ENCODE results near the gene XDH. TPM values are rescaled to one million over a fixed set of nuclear protein-coding genes. Genes with fewer than 3 reads are reported as not detected.

Gene XDH
- total and polyA plus RNA-seq, 8 donors = 0.06 to 40.8 (median 2.4) TPM

DNA sequence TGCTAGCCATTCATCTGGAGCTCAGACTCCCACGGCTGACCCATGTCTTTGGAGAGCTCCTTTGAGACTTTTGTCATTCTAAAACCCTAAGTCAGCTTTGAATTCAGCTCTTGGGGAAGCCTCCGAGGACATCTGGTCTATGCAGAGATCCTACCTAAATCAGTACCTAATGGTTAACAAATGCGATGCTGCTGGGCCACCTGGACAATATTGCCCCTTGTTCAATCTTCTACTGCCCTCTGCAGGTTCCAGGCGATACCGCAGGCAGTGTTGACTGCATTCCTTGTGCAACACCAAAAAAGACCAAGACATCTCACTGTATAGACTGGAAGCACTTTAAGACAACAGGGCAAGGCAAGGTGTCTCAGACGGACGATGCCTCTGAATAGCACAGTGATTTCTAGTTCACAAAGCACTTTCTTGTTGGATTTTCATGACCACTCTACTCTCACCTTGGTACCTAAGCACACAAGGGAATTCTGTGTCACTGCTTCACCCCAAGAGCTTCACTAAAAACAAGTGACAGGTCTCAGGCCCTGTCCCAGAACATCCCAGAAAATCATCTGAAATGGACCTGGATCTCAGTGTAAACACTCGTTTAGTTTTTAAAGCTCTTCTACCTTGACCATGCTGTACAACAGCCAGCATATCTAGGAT is 80.9 kb downstream of the XDH start:
- 8 to 11% (median 10%) methylated on average over 8 of the region's 8 CpGs for WGBS, 5 donors
- peaks cover 0 to 6% (median 0%) of the 10 kb centered on the region in 4 donors for H3K4me1 ChIP-seq
- H3K27ac ChIP-seq = no peak overlapping the region
- no peaks in the 10 kb centered on the region for H3K9me3 ChIP-seq
- H3K27me3 ChIP-seq = peaks cover 0 to 7% (median 0%) of the 10 kb centered on the region in 3 donors
- intact Hi-C loops (cut with DNase I; ENCODE audit: low total_unique reads) = loop anchor here (10.0 kb wide), 2 partner anchors 159 to 619 kb away; no protein-coding TSS in a partner anchor
- H3K4me3 ChIP-seq = no peak overlapping the region
- H3K36me3 ChIP-seq = no peaks in the 10 kb centered on the region
- DNase-seq = peak; percentile 88 to 89
- TF ChIP-seq POLR2AphosphoS5 (IDR thresholded peaks at IDR 0.05) (peak in 1 of 3 donors; percentile 35), POLR2A (IDR thresholded peaks at IDR 0.05) (no peak)
- TF ChIP-seq, protein P1, sequence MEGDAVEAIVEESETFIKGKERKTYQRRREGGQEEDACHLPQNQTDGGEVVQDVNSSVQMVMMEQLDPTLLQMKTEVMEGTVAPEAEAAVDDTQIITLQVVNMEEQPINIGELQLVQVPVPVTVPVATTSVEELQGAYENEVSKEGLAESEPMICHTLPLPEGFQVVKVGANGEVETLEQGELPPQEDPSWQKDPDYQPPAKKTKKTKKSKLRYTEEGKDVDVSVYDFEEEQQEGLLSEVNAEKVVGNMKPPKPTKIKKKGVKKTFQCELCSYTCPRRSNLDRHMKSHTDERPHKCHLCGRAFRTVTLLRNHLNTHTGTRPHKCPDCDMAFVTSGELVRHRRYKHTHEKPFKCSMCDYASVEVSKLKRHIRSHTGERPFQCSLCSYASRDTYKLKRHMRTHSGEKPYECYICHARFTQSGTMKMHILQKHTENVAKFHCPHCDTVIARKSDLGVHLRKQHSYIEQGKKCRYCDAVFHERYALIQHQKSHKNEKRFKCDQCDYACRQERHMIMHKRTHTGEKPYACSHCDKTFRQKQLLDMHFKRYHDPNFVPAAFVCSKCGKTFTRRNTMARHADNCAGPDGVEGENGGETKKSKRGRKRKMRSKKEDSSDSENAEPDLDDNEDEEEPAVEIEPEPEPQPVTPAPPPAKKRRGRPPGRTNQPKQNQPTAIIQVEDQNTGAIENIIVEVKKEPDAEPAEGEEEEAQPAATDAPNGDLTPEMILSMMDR (IDR thresholded peaks at IDR 0.05) = peak in 5 of 7 experiments; percentile 75 to 92 (median 88)

GRCh38 chr2:31333046-31333445 is 81.5 kb downstream of the XDH start:
- H3K4me1 ChIP-seq = peaks cover 0 to 6% (median 0%) of the 10 kb centered on the region in 4 donors
- intact Hi-C loops (cut with DNase I; ENCODE audit: low total_unique reads) = loop anchor here (10.0 kb wide), 2 partner anchors 158 to 618 kb away; no protein-coding TSS in a partner anchor
- no peak overlapping the region for H3K27ac ChIP-seq
- no peak for DNase-seq
- H3K36me3 ChIP-seq = no peaks in the 10 kb centered on the region
- no peaks in the 10 kb centered on the region for H3K9me3 ChIP-seq
- WGBS, 5 donors = 77 to 85% (median 79%) methylated on average over 5 of the region's 5 CpGs
- no peak for TF ChIP-seq POLR2A (IDR thresholded peaks at IDR 0.05)
- TF ChIP-seq POLR2AphosphoS5 (IDR thresholded peaks at IDR 0.05) = no peak
- TF ChIP-seq, protein P1 (IDR thresholded peaks at IDR 0.05) = no peak
- no peak for TF ChIP-seq EP300 (IDR thresholded peaks at IDR 0.05)
- H3K4me3 ChIP-seq = no peak overlapping the region
- peaks cover 0 to 7% (median 0%) of the 10 kb centered on the region in 3 donors for H3K27me3 ChIP-seq

DNA sequence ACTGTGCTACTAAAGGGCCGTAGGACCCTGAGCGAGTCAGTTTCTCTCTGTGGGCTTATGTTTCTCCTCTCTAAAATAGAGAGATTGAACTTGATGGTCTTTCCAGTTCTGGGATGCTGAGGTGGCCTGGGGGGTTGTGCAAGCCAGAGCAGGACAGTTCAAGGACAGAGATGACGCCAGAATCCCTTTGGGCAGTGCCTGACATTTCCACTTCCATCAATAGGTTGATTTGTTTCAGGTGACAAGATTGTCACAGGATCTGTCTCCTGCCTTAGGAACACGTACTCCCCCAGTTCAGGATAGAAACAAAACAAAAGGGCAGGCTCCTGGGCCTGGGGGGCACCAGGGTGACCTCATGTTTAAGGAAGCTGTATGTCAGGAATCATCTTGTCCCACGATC is 82.0 kb downstream of the XDH start:
- WGBS, 5 donors = 65 to 88% (median 79%) methylated on average over 5 of the region's 5 CpGs
- intact Hi-C loops (cut with DNase I; ENCODE audit: low total_unique reads) = loop anchor here (10.0 kb wide), 2 partner anchors 158 to 618 kb away; no protein-coding TSS in a partner anchor

DNA sequence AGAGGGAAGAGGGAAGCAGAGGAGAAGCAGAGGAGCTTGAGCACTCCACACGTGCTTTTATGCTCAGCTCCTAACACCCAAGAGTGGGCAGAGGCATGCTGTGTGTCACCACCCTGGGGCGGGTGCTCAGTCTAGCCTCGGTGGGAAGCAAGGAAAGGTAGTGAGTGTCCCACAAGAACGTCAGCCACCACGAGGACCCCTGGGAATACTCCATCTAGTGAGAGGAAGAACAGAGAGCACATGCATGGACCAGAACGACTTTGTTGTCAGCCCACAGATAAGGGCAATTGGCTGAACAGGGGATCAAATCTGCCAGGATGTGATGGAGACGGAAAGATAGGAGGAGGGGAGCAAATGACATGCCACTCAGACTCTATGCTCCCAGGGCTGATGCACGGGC is 83.4 kb downstream of the XDH start:
- H3K27me3 ChIP-seq = peaks cover 0 to 7% (median 0%) of the 10 kb centered on the region in 3 donors
- no peak overlapping the region for H3K27ac ChIP-seq
- intact Hi-C loops (cut with DNase I; ENCODE audit: low total_unique reads) = loop anchor here (10.0 kb wide), 2 partner anchors 156 to 616 kb away; no protein-coding TSS in a partner anchor
- DNase-seq = no peak
- no peaks in the 10 kb centered on the region for H3K36me3 ChIP-seq
- 58 to 76% (median 71%) methylated on average over 8 of the region's 8 CpGs for WGBS, 5 donors
- no peak overlapping the region for H3K4me3 ChIP-seq
- no peak for TF ChIP-seq POLR2A (IDR thresholded peaks at IDR 0.05)
- TF ChIP-seq EP300 (IDR thresholded peaks at IDR 0.05) = no peak
- TF ChIP-seq POLR2AphosphoS5 (IDR thresholded peaks at IDR 0.05) = no peak
- TF ChIP-seq, protein P1 (IDR thresholded peaks at IDR 0.05) = no peak
- H3K4me1 ChIP-seq = peaks cover 0 to 6% (median 0%) of the 10 kb centered on the region in 4 donors
- no peaks in the 10 kb centered on the region for H3K9me3 ChIP-seq

More for the DNA sequence above, 82.0 kb downstream of the XDH start:
- Histone ChIP-seq H3K4me1 (peaks cover 0 to 6% (median 0%) of the 10 kb centered on the region in 4 donors), H3K27ac (no peak overlapping the region), H3K27me3 (peaks cover 0 to 7% (median 0%) of the 10 kb centered on the region in 3 donors), H3K36me3 (no peaks in the 10 kb centered on the region), H3K4me3 (no peak overlapping the region), H3K9me3 (no peaks in the 10 kb centered on the region)
- no peak for DNase-seq
- TF ChIP-seq, protein P1 (IDR thresholded peaks at IDR 0.05) = no peak
- no peak for TF ChIP-seq POLR2A (IDR thresholded peaks at IDR 0.05)
- TF ChIP-seq EP300 (IDR thresholded peaks at IDR 0.05) = no peak
- no peak for TF ChIP-seq POLR2AphosphoS5 (IDR thresholded peaks at IDR 0.05)
